ENCODE data around the gene SLC31A2.

DNA sequence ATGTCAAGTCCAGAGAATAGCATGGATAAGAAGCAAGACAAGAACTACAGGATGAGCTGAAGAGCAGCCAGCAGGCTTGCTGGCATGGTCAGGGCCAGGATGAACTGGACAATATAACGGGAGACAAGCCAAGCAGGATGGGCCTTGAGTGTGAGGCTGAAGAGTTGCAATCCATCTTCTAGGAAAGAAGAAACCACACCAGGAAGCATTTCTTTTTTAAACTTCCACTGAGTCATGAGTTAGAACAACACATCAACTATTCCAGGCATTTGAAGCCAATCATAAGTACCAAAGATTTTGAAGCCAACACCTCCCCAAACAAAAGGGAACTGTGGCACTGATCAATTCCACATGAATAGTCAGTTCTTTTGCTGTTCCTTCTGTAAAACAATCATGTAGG, 27.3 kb downstream of the SLC31A2 start:
- no peak for TF ChIP-seq EZH2 (IDR thresholded peaks at IDR 0.05)
- TF ChIP-seq, protein P1, sequence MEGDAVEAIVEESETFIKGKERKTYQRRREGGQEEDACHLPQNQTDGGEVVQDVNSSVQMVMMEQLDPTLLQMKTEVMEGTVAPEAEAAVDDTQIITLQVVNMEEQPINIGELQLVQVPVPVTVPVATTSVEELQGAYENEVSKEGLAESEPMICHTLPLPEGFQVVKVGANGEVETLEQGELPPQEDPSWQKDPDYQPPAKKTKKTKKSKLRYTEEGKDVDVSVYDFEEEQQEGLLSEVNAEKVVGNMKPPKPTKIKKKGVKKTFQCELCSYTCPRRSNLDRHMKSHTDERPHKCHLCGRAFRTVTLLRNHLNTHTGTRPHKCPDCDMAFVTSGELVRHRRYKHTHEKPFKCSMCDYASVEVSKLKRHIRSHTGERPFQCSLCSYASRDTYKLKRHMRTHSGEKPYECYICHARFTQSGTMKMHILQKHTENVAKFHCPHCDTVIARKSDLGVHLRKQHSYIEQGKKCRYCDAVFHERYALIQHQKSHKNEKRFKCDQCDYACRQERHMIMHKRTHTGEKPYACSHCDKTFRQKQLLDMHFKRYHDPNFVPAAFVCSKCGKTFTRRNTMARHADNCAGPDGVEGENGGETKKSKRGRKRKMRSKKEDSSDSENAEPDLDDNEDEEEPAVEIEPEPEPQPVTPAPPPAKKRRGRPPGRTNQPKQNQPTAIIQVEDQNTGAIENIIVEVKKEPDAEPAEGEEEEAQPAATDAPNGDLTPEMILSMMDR (IDR thresholded peaks at IDR 0.05 in 2 of 3, conservative IDR thresholded peaks at IDR 0.05 in 1 of 3; ENCODE audit: borderline replicate concordance in 1 of 3, insufficient read depth in 1 of 3, low read depth in 2 of 3, low read length in 2 of 3): no peak
- no peak for TF ChIP-seq EZH2phosphoT487 (IDR thresholded peaks at IDR 0.05; ENCODE audit: borderline replicate concordance)
- TF ChIP-seq, protein P2, sequence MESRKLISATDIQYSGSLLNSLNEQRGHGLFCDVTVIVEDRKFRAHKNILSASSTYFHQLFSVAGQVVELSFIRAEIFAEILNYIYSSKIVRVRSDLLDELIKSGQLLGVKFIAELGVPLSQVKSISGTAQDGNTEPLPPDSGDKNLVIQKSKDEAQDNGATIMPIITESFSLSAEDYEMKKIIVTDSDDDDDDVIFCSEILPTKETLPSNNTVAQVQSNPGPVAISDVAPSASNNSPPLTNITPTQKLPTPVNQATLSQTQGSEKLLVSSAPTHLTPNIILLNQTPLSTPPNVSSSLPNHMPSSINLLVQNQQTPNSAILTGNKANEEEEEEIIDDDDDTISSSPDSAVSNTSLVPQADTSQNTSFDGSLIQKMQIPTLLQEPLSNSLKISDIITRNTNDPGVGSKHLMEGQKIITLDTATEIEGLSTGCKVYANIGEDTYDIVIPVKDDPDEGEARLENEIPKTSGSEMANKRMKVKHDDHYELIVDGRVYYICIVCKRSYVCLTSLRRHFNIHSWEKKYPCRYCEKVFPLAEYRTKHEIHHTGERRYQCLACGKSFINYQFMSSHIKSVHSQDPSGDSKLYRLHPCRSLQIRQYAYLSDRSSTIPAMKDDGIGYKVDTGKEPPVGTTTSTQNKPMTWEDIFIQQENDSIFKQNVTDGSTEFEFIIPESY (IDR thresholded peaks at IDR 0.05; ENCODE audit: extremely low read depth, insufficient replicate concordance, low read length): no peak
- TF ChIP-seq, protein P3, sequence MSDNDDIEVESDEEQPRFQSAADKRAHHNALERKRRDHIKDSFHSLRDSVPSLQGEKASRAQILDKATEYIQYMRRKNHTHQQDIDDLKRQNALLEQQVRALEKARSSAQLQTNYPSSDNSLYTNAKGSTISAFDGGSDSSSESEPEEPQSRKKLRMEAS (IDR thresholded peaks at IDR 0.05): no peak
- TF ChIP-seq CEBPB (IDR thresholded peaks at IDR 0.05; ENCODE audit: low read depth): no peak
- TF ChIP-seq ZNF274 (IDR thresholded peaks at IDR 0.05; ENCODE audit: low read depth, low read length): no peak
